Activated naive CD4-positive, alpha-beta T cell treated with Interleukin-2 at 50 U/mL for 16 hours (primary cell): Measurements from ENCODE around the gene SHE.
"Not testable (repeated sequence)": the region's sequence is repeated elsewhere in the genome, so short reads cannot be mapped to it uniquely, and the experiment has no call there.

ENCODE experiments used
- DNase-seq: peaks from one replicate; pipeline ENCODE4 v3.0.0-alpha.2; 2020

SHE gene

GRCh38 chr1:154502066-154502743 is at the start of gene SHE, which contains the start of gene TDRD10:
Gene SHE (minus strand): TSS chr1:154502412. CDS start chr1:154502026, 386 bp downstream.
Gene TDRD10 (plus strand): TSS chr1:154502219. CDS start chr1:154506904, 4,685 bp downstream.
- DNase-seq, result peak; percentile 4

DNA sequence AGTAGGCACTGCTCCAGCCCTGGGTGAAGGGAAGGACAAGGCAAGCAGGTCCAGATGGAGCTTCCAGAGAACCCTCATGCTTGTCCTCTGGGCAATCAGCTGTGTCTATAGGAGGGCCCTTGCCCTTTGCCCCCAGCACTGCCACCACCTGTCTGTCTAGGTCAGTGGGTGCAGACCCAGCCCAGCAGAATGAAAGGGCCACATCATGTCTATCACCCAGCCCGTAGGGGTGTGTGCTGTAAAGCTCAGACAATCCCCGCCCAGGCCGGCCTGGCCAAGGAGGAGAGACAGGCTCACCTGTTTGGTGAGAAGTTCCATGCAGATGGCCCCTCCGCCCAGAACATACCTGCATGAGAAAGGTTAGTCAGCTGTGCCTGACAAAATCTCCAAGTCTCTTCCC is 49.3 kb upstream of the SHE start:
- DNase-seq, result no peak

- DNase-seq, result no peak
Observed at GRCh38 chr1:154550657-154551056, 48.4 kb upstream of the SHE start.

- no peak for DNase-seq
Observed at GRCh38 chr1:154550070-154550469, 47.9 kb upstream of the SHE start.

DNA sequence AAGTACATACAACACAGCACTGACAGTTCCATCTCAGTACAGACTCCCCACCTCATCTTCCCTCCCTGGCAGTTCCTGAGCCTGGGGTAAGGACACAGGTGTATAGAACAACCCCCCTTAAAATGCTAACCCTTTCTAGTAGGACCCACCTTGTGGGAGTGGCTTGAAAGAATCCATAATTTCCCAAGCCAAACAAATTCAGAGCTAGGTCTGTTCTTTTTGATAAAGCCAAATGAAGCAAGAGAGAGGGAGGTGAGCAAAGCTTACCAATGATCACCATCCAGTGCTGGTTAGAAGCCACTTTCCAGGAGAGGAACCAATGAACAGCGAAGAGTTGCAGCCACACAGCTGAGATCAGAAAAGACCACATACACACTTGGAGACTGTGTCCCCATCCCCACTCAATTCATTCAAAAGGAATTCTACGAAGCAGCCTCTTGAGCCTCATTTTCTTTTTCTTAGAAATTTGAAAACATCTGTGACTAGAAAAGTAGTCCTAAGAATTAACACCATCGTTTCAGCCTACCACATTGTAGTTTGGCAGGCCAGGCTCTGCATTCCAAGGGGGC is 47.1 kb upstream of the SHE start:
- no peak for DNase-seq

- DNase-seq, result no peak
Observed at GRCh38 chr1:154548028-154548427, 45.8 kb upstream of the SHE start.

DNA sequence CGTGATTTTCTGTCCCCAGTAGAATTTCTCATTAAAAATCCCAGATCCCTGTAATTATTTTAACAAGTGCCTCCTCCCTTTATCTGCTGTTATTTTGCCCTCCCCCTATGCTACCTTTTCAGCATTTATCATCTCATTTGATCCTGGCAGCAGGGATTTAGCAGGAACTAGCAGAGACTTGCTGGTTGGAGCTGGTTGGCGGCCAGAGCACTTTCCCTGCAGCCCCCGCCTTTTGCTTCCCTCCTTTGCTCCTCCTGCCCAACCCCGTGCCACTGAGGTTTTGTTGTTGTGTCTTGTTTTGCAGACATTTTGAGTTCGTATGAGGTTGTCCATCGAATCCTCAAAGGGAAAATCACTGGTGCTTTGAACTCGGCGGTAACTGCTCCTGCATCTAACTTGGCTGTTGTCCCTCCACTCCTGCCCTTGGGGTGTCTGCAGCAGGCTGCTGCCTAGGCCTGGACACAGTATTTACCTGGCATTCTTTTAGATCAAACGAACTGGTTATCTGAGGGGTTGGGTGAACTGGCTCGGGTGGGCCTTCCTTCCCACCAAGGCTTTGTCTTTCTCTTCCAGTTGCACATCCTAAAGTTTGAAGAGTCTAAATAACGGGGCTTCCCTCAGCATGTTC is 45.0 kb upstream of the SHE start:
- no peak for DNase-seq

GRCh38 chr1:154546264-154547063 is 44.3 kb upstream of the SHE start:
- peak; percentile 50 for DNase-seq

GRCh38 chr1:154541231-154541630 is 39.0 kb upstream of the SHE start:
- no peak for DNase-seq

DNA sequence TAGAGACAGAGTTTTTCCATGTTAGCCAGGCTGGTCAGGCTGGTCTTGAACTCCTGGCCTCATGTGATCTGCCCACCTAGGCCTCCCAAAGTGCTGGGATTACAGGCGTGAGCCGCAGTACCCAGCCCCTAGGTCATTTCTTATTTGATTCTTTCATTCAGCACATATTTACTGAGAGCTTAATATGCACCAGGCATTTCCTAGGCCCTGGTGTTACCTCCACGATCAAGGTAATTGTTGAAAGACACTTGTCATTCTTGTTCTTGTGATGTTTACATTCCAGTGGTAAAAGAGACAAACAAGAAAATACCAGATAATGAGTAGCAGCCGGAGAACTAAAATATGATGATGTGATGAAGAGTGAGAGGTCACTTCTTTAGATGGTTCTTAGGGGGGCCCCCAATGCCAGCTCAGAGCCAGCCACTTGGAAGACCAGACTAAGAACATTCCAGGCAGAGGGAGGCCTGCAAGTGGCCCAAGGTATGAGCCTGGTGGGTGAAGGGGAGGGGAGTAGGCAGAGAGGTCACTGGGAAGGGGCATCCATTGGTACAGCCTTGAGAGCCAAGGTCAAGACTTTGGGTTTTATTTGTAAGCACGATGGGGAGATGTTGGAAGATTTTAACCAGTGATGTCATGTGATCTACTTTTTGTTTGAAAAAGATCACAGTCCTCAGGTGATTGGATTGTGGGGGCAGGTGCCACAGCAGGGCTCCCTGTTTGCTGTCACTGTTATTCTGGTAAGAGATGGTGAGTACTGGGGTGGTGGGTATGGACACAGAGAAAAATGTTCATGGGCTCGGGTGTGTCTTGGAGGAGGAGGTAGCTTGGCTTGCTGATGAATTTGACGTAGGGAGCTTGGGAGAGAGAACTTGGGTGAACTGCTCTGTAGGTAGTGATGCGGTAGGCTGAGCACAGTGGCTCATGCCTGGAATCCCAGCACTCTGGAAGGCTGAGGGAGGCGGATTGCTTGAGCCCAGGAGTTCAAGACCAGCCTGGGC is 37.6 kb upstream of the SHE start:
- DNase-seq, result no peak

- no peak for DNase-seq
Observed at GRCh38 chr1:154536570-154536969, 34.4 kb upstream of the SHE start.

DNA sequence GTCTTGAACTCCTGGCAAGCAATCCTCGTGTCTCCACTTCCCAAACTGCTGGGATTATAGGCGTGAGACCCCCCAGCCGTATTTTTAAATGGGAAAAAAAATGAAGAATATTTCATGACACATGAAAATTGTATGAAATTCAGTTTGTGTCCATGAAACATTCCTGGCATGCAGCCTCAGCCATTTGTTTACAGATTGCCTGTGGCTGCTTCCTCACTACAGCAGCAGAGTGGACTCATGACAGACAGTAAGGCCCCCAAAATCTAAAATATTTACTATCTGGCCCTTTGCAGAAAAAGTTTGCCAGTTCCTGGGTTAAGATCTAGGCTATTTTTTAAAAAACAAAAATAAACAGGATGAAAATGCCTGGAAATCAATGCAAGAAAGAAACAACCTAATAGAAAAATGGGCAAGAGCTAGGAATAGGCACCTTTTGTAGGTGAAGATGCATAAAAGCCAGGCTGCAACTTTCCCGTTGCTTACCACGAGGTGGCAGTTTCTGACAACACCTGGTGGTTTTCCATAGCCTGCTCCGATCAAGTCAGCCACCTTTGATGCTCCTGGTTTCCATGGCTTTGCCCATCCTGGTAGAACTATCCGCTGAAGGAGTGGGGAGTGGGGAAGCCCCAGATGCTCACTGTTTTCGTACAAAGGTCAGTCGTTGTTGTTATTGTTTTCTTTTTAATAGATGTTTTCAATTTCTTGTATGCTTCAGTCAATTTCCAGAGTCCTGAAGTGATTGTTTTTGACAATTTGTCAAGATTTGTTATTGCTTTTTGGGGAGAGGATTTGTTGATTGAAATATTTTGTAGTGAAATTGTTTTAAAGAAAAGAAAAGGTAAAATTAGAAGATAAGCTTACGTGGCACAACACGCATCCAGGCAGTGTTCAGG is 32.0 kb upstream of the SHE start:
- peak; percentile 19 for DNase-seq

DNA sequence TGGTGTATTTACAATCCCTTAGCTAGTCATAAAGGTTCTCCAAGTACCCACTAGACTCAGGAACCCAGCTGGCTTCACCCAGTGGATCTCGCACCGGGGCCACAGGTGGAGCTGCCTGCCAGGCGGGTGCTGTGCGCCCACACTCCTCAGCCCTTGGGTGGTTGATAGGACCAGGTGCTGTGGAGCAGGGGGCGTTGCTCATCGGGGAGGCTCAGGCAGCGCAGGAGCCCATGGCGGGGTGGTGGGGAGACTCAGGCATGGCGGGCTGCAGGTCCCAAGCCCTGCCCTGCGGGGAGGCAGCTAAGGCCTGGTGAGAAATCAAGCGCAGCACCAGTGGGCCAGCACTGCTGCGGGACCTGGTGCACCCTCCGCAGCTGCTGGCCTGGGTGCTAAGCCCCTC is 29.7 kb upstream of the SHE start:
- DNase-seq, result not testable (repeated sequence)

GRCh38 chr1:154529308-154529707 is 27.1 kb upstream of the SHE start:
- no peak for DNase-seq

DNA sequence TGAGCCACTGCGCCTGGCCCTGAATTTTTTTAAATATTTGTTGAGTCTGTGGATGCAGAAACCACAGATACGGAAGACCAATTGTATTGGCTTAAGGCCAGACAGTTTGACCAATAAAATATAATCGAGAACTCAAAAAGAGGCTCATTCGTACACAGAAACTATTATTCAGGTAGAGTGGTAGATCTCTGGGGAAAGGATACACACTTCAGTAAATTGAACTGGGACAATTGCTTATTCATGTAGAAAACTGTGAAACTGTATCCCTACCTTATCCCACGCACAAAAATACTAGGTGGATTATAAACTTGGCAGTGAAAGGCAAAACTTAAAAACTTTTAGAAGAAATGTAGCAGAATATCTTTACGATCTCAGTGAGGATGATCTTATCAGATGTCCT is 25.0 kb upstream of the SHE start:
- no peak for DNase-seq

DNA sequence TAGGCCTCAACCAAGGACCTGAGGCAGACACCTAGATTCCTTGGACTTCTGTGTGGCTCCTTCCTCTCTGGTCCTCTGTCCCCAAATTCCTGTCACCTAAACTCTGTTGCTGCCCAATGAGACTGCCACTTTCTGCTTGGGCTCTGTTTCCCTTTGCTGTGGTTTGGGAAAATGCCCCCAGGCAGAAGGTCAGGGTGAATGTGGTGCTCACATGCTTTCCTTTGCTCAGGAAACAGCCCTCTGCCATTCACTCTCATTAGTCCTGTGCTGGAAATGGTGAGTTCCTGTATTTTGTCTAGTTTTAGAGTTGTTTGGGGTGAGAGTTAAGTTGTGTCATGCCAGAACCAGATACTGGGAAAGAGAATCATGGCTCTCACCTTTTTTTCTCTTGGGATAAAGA is 22.7 kb upstream of the SHE start:
- no peak for DNase-seq

DNA sequence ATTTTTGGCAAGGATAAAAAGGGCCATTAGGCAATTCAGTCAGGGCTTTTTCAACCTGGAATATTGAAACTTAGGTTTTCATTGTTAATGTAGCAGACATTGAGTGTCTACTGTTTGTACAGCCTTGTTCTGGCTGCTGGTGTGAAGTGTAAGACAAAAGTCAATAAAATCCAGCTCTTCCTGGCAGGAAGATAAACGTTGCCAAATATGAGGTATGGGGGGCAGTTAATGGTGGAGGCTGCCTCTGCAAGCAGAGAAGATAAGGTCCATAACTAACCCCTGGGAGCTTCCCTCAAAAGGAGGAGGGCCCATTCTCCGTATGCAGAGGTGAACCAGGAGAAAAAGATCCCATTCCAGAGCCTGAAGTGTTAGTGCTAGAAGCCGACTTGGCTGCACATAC is 19.5 kb upstream of the SHE start:
- no peak for DNase-seq

DNA sequence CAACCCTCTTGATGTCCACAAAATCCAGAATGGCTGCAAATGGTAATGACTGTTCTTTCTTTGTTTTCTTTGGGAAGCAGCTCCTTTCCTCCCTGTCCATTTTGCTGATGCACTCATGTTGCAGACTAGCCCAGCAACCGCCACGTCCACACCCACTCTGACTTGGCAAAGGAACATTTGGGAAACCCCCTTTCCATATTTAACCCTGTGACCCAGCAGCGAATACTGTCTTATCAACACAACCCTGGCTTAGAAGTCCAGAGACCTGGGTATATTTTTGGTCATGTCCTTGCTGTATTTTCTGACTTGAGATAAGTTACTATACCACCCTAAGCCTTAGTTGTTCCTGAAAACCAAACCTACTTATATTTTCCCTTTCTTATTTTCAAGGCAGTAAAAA is 18.1 kb upstream of the SHE start:
- DNase-seq, result no peak

- no peak for DNase-seq
Observed at GRCh38 chr1:154519591-154519991, 17.4 kb upstream of the SHE start.

DNA sequence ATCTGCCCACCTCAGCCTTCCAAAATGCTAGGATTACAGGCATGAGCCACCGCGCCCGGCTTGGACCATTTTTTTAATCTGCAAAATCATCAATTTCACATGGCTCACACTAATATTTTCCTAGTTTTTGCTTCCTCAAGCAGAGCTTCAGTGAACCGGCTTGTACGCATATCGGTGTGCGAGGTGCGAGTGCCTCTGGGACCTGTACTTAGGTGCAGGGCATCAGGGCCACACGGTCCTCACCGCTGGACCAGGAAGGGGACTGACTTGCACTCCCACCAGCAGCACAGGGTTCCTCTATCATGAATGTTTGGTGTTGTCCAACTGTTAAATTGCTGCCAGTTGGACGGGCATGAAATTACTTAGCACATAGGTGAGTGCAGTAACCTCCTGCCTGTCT is 15.4 kb upstream of the SHE start:
- no peak for DNase-seq

DNA sequence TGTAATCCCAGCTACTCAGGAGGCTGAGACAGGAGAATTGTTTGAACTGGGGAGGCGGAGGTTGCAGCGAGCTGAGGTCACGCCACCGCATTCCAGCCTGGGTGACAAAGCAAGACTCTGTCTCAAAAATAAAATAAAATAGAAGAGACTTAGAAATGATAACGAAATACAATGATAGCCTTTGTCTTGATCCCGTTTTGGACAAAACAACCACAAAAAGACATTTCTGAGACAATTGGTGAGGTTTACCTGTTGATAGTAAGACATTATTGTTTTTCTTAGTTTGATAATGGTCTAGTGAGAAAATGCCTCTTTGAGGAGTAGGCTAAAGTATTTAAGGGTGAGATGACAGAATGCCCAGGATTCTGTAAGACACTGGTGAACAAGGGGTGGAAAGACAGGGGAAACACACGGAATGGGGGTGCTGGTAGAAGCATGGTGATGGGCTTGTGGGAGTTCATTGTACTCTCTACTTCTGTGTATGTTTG is 11.9 kb upstream of the SHE start:
- no peak for DNase-seq
